Effector memory CD4-positive, alpha-beta T cell (primary cell): ENCODE measurements around the gene HMGCS2.

Experiments used
- DNase-seq, 3 donors: peaks; one replicate each; pipeline ENCODE4 v3.0.0-alpha.2; 2020
- H3K27ac ChIP-seq: 2 replicates; pipeline ENCODE4 v1.7.0; 2013; ENCODE audit warnings: mild to moderate bottlenecking, low read length, moderate library complexity; ENCODE audit not compliant: insufficient read depth, poor library complexity, severe bottlenecking
- H3K27me3 ChIP-seq: replicated peaks from 2 replicates; pipeline ENCODE4 v1.7.0; 2013; ENCODE audit warnings: mild to moderate bottlenecking, low read length; ENCODE audit not compliant: insufficient read depth, control insufficient read depth, poor library complexity, severe bottlenecking
- H3K36me3 ChIP-seq: 2 replicates; pipeline ENCODE4 v1.7.0; 2013; ENCODE audit warnings: mild to moderate bottlenecking, low read length, moderate library complexity; ENCODE audit not compliant: control insufficient read depth, insufficient read depth
- H3K4me1 ChIP-seq: 2 replicates; pipeline ENCODE4 v1.7.0; 2013; ENCODE audit warnings: low read length, mild to moderate bottlenecking; ENCODE audit not compliant: control insufficient read depth, insufficient read depth, poor library complexity, severe bottlenecking
- H3K4me3 ChIP-seq: 2 replicates; pipeline ENCODE4 v1.7.0; 2013; ENCODE audit warnings: low read length, low read depth, mild to moderate bottlenecking; ENCODE audit not compliant: insufficient read depth, poor library complexity, severe bottlenecking
- H3K9me3 ChIP-seq: 2 replicates; pipeline ENCODE4 v1.7.0; 2013; ENCODE audit warnings: mild to moderate bottlenecking, low read length, moderate library complexity; ENCODE audit not compliant: control insufficient read depth

HMGCS2 gene

DNA sequence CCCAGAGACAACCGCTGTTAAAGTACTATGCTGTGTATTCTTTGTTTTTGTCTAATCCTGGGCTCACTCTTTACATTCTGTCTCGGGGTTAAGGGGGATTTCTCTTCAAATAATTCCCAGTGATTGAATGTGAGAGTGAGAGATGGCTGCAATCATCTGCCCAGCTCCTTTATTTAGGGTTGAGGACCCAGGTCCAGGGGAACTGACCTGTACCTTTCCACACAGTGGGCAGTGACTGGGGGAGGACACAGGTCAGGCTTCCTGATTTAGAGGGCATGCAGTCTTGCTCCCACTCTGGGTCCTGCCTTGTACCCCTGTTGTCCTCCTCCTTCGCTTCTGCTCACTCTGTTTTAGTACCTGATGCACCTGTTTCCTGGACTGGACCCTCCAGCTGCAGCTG lies 35.0 kb downstream of the HMGCS2 start:
- Histone ChIP-seq H3K4me3 (no peak overlapping the region), H3K9me3 (no peaks in the 10 kb centered on the region), H3K27ac (no peak overlapping the region), H3K27me3 (no peaks in the 10 kb centered on the region), H3K36me3 (no peaks in the 10 kb centered on the region), H3K4me1 (no peaks in the 10 kb centered on the region)
- DNase-seq = no peak

DNA sequence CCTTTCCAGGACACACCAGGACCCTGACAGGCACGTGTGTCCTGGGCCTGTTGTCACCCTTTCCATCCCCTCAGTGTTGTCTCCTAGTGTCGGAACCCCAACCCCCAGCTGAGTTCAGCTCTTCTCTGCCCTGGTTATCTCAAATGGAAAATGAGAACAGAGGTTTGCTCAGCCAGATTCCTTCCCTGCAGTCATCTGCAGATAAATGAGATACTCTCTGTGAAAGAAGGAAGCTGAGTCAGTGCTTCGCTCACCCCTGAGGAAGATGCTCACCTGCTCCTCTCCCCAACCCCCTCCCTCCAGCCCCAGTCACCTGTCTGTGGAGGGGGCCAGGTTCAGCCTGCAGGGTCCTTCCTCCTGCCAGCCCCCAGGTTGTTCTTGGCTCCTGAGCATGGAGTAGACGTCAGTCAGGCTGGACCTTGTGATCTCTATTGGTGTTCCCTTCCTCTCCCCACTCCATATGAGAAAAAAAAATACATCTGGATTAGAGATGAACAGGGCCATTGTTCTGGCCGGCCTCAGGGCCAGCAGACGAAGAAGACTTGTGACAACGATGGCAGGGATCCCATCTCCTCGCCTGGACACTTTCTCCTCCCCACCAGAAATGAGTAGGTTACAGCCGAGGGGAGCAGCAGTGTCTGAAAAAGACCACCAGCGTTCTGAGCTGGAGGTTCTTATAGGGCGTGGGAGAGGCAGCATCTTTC lies 36.1 kb downstream of the HMGCS2 start:
- Histone ChIP-seq H3K4me1 (no peaks in the 10 kb centered on the region), H3K27ac (no peak overlapping the region), H3K27me3 (no peaks in the 10 kb centered on the region), H3K4me3 (no peak overlapping the region), H3K36me3 (no peaks in the 10 kb centered on the region), H3K9me3 (no peaks in the 10 kb centered on the region)
- DNase-seq = no peak

DNA sequence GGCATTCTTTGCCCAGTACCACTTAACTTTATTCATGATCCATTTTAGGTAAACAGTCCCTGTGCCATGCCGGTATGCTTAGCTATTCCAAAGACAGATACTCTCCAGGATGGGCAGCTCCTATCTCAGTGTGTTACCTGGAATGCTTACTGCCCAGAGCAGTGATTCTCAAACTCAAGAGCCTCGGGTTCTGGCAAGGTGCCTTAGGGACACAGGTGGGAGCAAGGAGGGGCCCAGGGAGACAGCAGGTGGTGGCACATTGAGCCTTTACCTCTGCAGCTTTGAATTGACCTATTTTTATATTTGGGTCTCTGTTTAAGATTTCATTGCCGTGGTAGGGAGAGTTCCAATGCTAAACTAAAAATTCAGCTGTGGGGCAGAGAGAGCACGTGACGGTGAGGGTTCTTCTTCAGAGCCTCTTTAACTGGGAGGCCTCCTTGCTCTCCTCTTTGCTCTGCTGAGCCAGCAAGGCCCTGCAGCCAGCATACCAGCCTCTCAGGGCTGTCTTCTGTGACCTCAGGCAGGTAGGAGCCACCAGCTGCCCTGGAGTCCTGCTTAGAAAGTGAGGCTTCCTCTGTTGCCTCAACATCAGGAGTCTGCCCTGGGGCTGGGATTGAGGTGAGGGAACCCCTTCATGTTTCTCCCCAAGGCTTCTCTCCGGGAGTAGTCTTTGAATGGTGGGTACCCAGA lies 36.8 kb downstream of the HMGCS2 start:
- H3K9me3 ChIP-seq = no peaks in the 10 kb centered on the region
- H3K4me3 ChIP-seq = no peak overlapping the region
- no peak overlapping the region for H3K27ac ChIP-seq
- no peaks in the 10 kb centered on the region for H3K27me3 ChIP-seq
- no peak for DNase-seq
- H3K36me3 ChIP-seq = no peaks in the 10 kb centered on the region
- no peaks in the 10 kb centered on the region for H3K4me1 ChIP-seq

DNA sequence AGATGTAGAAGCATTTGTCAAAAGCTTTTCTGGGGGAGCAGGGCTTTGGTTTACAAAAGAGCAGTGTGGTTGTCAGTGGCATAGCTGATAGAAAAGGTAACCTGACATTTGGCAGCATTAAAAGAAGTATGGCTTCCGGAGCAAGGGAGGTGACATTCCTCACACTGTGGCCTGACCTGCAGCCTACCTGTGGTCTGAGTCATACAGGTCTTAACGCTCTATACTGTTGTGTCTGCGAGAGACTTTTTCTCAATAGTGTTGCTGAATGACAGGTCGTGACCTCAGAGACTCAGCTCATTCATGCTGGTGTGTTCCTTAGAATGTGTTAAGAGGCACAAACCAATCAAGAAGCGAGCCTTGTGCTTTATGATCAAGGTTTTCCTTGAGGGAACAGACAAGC lies 37.6 kb downstream of the HMGCS2 start:
- H3K4me1 ChIP-seq = no peaks in the 10 kb centered on the region
- no peak overlapping the region for H3K4me3 ChIP-seq
- DNase-seq = no peak
- H3K36me3 ChIP-seq = no peaks in the 10 kb centered on the region
- no peaks in the 10 kb centered on the region for H3K9me3 ChIP-seq
- H3K27ac ChIP-seq = no peak overlapping the region
- no peaks in the 10 kb centered on the region for H3K27me3 ChIP-seq

DNA sequence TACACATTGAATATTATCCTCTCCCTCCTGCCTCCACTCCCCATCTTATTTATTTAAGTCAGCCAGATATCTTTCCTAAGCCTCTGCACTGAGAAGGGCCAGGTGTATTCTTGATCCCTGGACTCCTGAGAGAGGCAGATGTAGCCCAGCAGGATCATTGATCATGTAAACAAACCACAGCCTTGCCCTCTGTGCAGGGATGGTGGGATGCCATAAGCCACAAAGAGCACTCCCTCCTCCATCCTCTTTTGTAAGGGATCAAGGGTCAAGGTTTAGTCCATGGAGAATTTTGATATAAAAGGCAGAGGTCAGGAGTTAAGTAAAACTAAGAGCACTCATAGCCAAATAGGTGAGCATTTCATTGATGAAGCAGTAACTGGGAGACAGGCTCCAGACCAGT lies 39.7 kb downstream of the HMGCS2 start:
- H3K27me3 ChIP-seq = no peaks in the 10 kb centered on the region
- no peaks in the 10 kb centered on the region for H3K4me1 ChIP-seq
- DNase-seq = no peak
- no peak overlapping the region for H3K4me3 ChIP-seq
- no peaks in the 10 kb centered on the region for H3K9me3 ChIP-seq
- H3K36me3 ChIP-seq = no peaks in the 10 kb centered on the region
- no peak overlapping the region for H3K27ac ChIP-seq

DNA sequence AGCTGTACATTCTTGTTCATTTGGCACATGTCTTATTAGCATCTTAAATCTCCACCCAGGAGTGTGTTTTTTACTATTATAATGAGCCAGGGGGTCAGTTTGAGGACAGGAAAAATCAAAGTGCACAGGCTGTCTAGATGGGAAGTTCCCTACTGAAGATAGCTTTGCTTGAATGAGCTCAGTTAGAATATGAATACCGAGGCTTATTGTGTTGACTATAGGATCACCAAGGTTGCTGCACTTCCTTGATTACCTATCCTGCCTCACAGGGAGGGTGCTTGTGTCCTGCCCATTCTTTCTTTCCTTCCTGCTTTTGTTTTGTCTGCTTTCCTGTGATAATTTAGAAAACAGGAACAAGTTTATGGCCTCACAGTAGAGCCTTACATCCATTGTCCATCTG lies 40.7 kb downstream of the HMGCS2 start:
- Histone ChIP-seq H3K4me3 (no peak overlapping the region), H3K36me3 (no peaks in the 10 kb centered on the region), H3K27ac (no peak overlapping the region), H3K4me1 (no peaks in the 10 kb centered on the region), H3K9me3 (no peaks in the 10 kb centered on the region), H3K27me3 (no peaks in the 10 kb centered on the region)
- DNase-seq = no peak

DNA sequence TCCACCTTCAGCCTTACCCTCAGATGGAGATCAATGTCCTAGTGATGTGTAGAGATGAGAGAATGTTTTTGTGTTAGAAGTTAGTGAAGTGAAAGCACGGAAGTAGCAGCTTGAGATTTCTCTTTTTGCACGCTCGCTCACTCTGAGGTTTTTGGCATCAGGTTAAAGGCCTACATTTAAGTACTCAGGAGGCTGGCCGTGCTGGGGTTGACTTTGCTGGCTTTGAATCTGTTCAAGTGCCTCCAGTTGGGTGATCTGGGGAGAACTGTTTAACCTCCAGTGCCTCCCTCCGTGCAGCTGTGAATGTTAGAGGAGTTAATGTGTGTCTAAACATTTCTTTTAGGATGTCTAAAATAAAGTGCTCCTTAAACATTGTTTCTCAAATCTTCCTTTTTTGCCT lies 43.1 kb downstream of the HMGCS2 start:
- H3K27me3 ChIP-seq = no peaks in the 10 kb centered on the region
- H3K4me1 ChIP-seq = no peaks in the 10 kb centered on the region
- no peak overlapping the region for H3K27ac ChIP-seq
- DNase-seq = no peak
- H3K4me3 ChIP-seq = no peak overlapping the region
- H3K36me3 ChIP-seq = no peaks in the 10 kb centered on the region
- no peaks in the 10 kb centered on the region for H3K9me3 ChIP-seq

DNA sequence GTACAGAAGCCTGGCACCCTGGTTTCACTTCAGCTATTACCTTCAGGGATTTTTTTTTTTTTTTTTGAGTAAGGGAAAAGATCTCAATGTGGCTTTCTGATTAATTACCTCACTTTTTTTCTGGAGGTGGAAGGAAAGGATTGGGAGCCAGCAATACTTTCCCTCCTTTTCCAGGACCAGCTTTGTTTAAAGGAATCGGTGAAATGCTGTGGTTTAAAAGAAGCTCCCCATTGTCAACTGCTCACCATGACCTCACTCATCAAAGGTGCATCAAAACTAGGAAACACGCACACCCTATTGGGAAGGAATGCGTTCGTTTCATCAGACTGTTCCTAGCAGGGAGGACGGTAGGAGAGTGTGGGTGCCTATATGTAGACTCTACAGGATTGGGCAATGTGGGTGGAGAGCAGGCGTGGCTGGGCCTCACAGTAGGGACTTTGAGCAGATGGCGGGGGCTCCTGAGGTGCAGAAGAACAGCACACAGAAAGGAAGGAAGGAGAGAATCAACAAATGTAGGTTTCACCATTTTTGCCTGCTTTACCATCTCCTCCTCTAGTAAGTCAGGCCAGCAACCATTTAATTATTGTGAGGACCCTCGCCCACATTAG lies 44.0 kb downstream of the HMGCS2 start:
- Histone ChIP-seq H3K9me3 (no peaks in the 10 kb centered on the region), H3K4me3 (no peak overlapping the region), H3K27ac (no peak overlapping the region), H3K36me3 (no peaks in the 10 kb centered on the region), H3K27me3 (no peaks in the 10 kb centered on the region), H3K4me1 (no peaks in the 10 kb centered on the region)
- no peak for DNase-seq

DNA sequence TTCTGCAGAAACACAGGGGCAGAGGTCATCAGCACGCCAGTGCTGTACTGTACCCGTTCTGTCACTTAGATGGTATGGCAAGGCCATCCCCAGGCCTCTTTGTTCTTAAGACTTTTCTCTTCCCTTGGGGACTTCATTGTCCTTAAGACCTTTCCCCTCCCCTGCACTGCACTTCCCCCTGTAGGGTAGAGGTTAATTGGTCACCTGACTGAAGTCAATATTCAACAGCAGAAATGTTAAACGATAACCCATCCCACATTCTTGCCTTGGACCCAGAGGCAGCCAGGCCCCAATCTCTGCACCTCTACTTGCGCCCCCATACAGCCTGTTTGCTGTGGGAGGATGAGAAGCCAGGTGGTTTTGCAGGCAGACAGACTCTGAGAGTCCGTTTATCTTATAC lies 46.8 kb downstream of the HMGCS2 start:
- no peaks in the 10 kb centered on the region for H3K27me3 ChIP-seq
- H3K4me3 ChIP-seq = no peak overlapping the region
- no peak overlapping the region for H3K27ac ChIP-seq
- no peaks in the 10 kb centered on the region for H3K9me3 ChIP-seq
- H3K4me1 ChIP-seq = no peaks in the 10 kb centered on the region
- no peaks in the 10 kb centered on the region for H3K36me3 ChIP-seq
- DNase-seq = no peak

DNA sequence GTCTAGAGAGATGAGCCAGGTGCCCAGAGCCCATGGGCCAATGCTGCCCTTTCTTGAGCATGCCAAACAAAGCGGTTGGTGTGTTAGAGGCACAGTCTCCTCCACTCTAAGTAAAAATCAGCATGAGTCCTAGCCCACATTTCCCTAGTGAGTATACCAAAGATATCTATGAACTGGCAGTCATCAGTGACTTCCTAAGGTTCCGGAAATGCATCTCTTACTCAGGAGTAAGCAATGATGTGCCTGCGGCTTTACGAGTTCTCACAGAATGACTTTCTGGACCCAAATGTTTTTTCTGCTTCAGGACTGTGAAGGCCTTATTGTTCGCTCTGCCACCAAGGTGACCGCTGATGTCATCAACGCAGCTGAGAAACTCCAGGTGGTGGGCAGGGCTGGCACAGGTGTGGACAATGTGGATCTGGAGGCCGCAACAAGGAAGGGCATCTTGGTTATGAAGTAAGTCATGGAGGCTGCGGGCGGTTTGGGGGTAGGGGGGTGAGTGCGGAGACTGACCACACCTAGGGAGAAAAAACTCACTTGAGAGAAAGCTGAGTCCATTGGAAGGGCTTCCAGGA lies 47.8 kb downstream of the HMGCS2 start:
- Histone ChIP-seq H3K27me3 (no peaks in the 10 kb centered on the region), H3K4me1 (no peaks in the 10 kb centered on the region), H3K36me3 (no peaks in the 10 kb centered on the region), H3K27ac (no peak overlapping the region), H3K4me3 (no peak overlapping the region), H3K9me3 (no peaks in the 10 kb centered on the region)
- DNase-seq = no peak
